Activated CD8-positive, alpha-beta memory T cell treated with anti-CD3 and anti-CD28 coated beads, Interleukin-2, amount 10 ng/mL, durations not matched to agents 7 days and 5 days (primary cell): ENCODE data around the gene THRSP. TPM values are rescaled to one million over a fixed set of nuclear protein-coding genes. Genes with fewer than 3 reads are reported as not detected.
A peak's percentile ranks its signal among the peaks of the same experiment; 100 is the strongest.
"Not testable (repeated sequence)": the region's sequence is repeated elsewhere in the genome, so short reads cannot be mapped to it uniquely, and the experiment has no call there.

Experiments
- ATAC-seq: fragments of 150-1000 bp; cut with Tn5 transposase; one replicate; pipeline ENCODE4 v1.10.0; 2021; ENCODE audit warnings: moderate library complexity
- CTCF ChIA-PET: fragments of 350-600 bp; sonication (Branson Sonifier 250); formaldehyde crosslinking; loops from one replicate; lab custom pipeline; 2021; ENCODE audit warnings: antibody characterized with exemption; lab: Charles Lee
- DNase-seq: peaks from one replicate; pipeline ENCODE4 v3.0.0-alpha.2; 2020
- H3K27ac Mint-ChIP-seq: one replicate; pipeline ENCODE4 v1.8.0; 2021; ENCODE audit warnings: mild to moderate bottlenecking, mixed read lengths
- H3K27me3 Mint-ChIP-seq: one replicate; pipeline ENCODE4 v1.8.0; 2021; ENCODE audit warnings: mixed read lengths
- H3K36me3 Mint-ChIP-seq: one replicate; pipeline ENCODE4 v1.8.0; 2021; ENCODE audit warnings: mild to moderate bottlenecking, mixed read lengths
- H3K4me1 Mint-ChIP-seq: one replicate; pipeline ENCODE4 v1.8.0; 2021; ENCODE audit warnings: mixed read lengths
- H3K4me3 Mint-ChIP-seq: one replicate; pipeline ENCODE4 v1.8.0; 2021; ENCODE audit warnings: mild to moderate bottlenecking, moderate library complexity, mixed read lengths
- H3K9me3 Mint-ChIP-seq: one replicate; pipeline ENCODE4 v1.8.0; 2022; ENCODE audit warnings: low read depth, mixed read lengths
- total RNA-seq, 2 experiments: library from RNA; stranded (reverse); gene quantifications; one replicate each; pipeline ENCODE4 v1.2.3, GENCODE V29; 2021

Gene THRSP
- total RNA-seq, 2 experiments from 2014 or later, result not detected

DNA sequence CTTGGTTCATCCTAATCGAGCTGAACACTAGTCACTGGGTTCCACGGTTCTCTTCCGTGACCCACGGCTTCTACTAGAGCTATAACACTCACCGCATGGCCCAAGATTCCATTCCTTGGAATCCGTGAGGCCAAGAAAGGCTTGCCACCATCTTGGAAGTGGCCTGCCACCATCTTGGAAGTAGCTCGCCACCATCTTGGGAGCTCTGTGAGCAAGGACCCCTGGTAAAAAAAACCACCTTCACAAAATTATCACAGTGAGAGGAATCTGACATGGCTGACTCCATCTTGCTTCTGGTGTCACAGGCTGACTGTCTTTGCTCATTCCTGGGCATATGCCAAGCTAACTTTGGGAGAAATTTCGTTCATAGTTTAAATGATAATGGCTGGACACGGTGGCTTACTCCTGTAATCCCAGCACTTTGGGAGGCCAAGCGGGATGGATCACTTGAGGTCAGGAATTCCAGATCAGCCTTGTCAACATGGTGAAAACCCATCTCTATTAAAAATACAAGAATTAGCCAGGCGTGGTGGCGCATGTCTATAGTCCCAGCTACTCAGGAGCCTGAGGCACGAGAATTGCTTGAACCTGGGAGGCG, 21.7 kb upstream of the THRSP start:
- Mint-ChIP-seq H3K27ac (no peak overlapping the region), H3K4me1 (peaks cover 22% of the 10 kb centered on the region), H3K4me3 (no peak overlapping the region), H3K36me3 (no peaks in the 10 kb centered on the region), H3K9me3 (no peaks in the 10 kb centered on the region), H3K27me3 (no peaks in the 10 kb centered on the region)
- ATAC-seq (no peak), DNase-seq (no peak)
- CTCF ChIA-PET, result no interaction called here

GRCh38 chr11:78044706-78045105, 19.0 kb upstream of the THRSP start:
- H3K4me3 Mint-ChIP-seq, result no peak overlapping the region
- DNase-seq, result no peak
- no peak overlapping the region for H3K27ac Mint-ChIP-seq
- H3K36me3 Mint-ChIP-seq, result no peaks in the 10 kb centered on the region
- CTCF ChIA-PET, result interaction anchor here (0.6 to 2.2 kb wide), 5 partner anchors 10 to 425 kb away, joined by 3 to 14 read pairs (median 5); no protein-coding TSS in a partner anchor
- H3K9me3 Mint-ChIP-seq, result no peaks in the 10 kb centered on the region
- no peaks in the 10 kb centered on the region for H3K27me3 Mint-ChIP-seq
- no peak for ATAC-seq
- H3K4me1 Mint-ChIP-seq, result peaks cover 19% of the 10 kb centered on the region

DNA sequence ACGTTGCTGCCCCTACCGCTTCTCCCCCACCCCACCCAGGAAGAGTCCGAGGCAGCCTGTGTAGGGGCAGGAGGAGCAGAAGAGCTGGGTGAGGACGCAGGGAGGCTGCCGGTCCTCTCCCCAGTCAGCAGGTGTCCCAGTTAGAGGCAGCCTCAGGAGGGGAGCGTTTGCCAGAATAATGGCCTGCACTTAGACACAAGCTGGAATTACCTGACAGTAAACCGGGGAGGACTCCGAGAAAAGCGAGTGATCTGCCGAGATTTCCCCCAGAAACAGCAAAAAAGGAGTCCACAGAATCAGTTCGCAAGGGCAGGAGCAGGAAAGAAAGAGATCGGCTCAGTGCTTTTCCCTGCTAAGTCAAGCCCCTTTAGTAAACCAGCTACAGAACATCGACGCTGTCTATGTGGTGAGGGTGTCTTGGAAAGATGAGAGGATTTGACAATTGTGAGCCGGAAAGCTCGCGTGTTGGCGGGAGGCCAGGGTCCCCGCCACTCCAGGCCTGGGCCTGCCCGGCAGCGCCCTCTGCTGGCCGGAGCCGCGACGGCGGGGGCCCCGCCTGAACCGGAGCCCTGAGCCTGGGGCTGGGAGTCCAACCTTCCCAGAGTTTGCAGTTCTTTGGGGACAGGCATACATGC, 17.7 kb upstream of the THRSP start:
- peak; percentile 98 for ATAC-seq
- peaks cover 19% of the 10 kb centered on the region for H3K4me1 Mint-ChIP-seq
- no peaks in the 10 kb centered on the region for H3K9me3 Mint-ChIP-seq

GRCh38 chr11:78046486-78046854, 17.2 kb upstream of the THRSP start:
- DNase-seq (no peak), ATAC-seq (no peak)
- Mint-ChIP-seq H3K27ac (no peak overlapping the region), H3K4me1 (peaks cover 23% of the 10 kb centered on the region), H3K9me3 (no peaks in the 10 kb centered on the region), H3K36me3 (no peaks in the 10 kb centered on the region), H3K4me3 (peak overlapping the region; percentile 29), H3K27me3 (no peaks in the 10 kb centered on the region)
- CTCF ChIA-PET, result interaction anchor here (0.7 to 2.2 kb wide), 21 partner anchors 8 to 427 kb away, joined by 3 to 14 read pairs (median 4); partner anchors contain the start of genes INTS4 and THRSP

More for the DNA sequence above, 17.7 kb upstream of the THRSP start:
- Mint-ChIP-seq H3K36me3 (no peaks in the 10 kb centered on the region), H3K27ac (no peak overlapping the region), H3K4me3 (peak overlapping the region; percentile 29), H3K27me3 (no peaks in the 10 kb centered on the region)
- peak; percentile 74 for DNase-seq
- CTCF ChIA-PET, result interaction anchor here (0.6 to 2.2 kb wide), 29 partner anchors 9 to 427 kb away, joined by 3 to 14 read pairs (median 4); partner anchors contain the start of genes INTS4, NDUFC2 and THRSP

- CTCF ChIA-PET, result interaction anchor here (1.2 kb wide), 1 partner anchor 13 kb away, joined by 3 read pairs; no protein-coding TSS in a partner anchor
- Mint-ChIP-seq H3K4me3 (no peak overlapping the region), H3K4me1 (peaks cover 23% of the 10 kb centered on the region), H3K36me3 (no peaks in the 10 kb centered on the region), H3K9me3 (no peaks in the 10 kb centered on the region), H3K27me3 (no peaks in the 10 kb centered on the region), H3K27ac (no peak overlapping the region)
- DNase-seq, result no peak
- no peak for ATAC-seq
Observed at GRCh38 chr11:78048561-78048960, 15.1 kb upstream of the THRSP start.

DNA sequence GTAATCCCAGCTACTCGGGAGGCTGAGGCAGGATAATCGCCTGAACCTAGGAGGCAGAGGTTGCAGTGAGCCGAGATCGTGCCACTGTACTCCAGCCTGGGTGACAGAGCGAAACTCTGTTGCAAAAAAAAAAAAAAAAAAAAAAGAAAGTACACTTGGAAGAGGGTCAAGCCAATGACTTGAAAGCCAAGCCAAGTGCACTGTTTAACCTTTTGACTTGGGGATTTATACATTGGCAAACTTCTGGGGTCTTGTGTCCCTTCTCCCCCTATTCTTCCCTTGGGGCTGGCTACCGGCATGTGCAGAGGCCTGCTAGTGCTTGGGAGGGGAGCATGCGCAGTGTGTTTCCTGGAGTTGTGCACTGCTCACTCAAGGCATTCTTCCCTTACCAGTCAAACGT, 14.3 kb upstream of the THRSP start:
- H3K9me3 Mint-ChIP-seq, result no peaks in the 10 kb centered on the region
- DNase-seq (no peak), ATAC-seq (no peak)
- CTCF ChIA-PET, result no interaction called here
- peaks cover 23% of the 10 kb centered on the region for H3K4me1 Mint-ChIP-seq
- no peaks in the 10 kb centered on the region for H3K27me3 Mint-ChIP-seq
- H3K36me3 Mint-ChIP-seq, result no peaks in the 10 kb centered on the region
- H3K27ac Mint-ChIP-seq, result no peak overlapping the region
- H3K4me3 Mint-ChIP-seq, result no peak overlapping the region

- Mint-ChIP-seq H3K27ac (no peak overlapping the region), H3K27me3 (no peaks in the 10 kb centered on the region), H3K9me3 (no peaks in the 10 kb centered on the region), H3K4me3 (no peak overlapping the region), H3K4me1 (peaks cover 15% of the 10 kb centered on the region), H3K36me3 (no peaks in the 10 kb centered on the region)
- DNase-seq, result no peak
- CTCF ChIA-PET, result interaction anchor here (1.0 kb wide), 1 partner anchor 513 kb away, joined by 3 read pairs; no protein-coding TSS in a partner anchor
- no peak for ATAC-seq
Observed at GRCh38 chr11:78050964-78051831, 12.5 kb upstream of the THRSP start.

- Mint-ChIP-seq H3K4me1 (peaks cover 12% of the 10 kb centered on the region), H3K27me3 (no peaks in the 10 kb centered on the region), H3K36me3 (no peaks in the 10 kb centered on the region), H3K27ac (no peak overlapping the region), H3K9me3 (no peaks in the 10 kb centered on the region), H3K4me3 (no peak overlapping the region)
- CTCF ChIA-PET, result interaction anchor here (2.5 kb wide), 1 partner anchor 9 kb away, joined by 14 read pairs; no protein-coding TSS in a partner anchor
- no peak for DNase-seq
- ATAC-seq, result no peak
Observed at GRCh38 chr11:78054971-78055370, 8.7 kb upstream of the THRSP start.

GRCh38 chr11:78056093-78056492, 7.6 kb upstream of the THRSP start:
- DNase-seq, result no peak
- Mint-ChIP-seq H3K9me3 (no peaks in the 10 kb centered on the region), H3K4me3 (no peak overlapping the region), H3K36me3 (no peaks in the 10 kb centered on the region), H3K4me1 (peaks cover 3% of the 10 kb centered on the region), H3K27ac (no peak overlapping the region), H3K27me3 (no peaks in the 10 kb centered on the region)
- CTCF ChIA-PET, result no interaction called here
- ATAC-seq, result no peak

DNA sequence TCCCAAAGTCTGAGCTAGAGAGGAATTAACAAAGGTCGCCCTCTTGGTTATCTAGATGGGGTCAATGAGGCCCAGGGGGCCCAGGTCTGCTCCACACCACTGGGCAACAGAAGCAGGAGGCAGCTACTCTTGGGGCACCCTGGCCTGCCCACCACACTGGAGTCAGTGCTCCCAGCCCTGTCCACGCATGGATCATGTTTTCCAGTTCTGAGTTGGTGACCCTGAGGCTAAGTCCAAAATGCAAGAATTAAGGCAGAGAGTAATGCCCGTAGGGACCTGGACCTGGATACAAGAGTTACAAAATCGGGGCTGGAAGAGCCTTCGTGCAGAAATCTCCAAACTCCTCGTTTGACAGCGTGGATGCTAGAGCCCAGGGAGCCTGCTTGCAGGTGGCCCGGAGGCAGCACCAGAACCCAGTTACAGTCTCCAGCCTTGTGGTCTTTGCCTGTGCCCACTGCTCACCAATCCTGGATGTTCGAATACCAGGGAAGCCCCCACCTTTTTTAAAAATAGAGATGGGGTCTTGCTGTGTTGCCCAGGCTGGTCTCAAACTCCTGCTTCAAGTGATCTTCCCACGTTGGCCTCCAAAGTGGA, 6.1 kb upstream of the THRSP start:
- CTCF ChIA-PET, result no interaction called here
- H3K9me3 Mint-ChIP-seq, result no peaks in the 10 kb centered on the region
- ATAC-seq, result no peak

DNA sequence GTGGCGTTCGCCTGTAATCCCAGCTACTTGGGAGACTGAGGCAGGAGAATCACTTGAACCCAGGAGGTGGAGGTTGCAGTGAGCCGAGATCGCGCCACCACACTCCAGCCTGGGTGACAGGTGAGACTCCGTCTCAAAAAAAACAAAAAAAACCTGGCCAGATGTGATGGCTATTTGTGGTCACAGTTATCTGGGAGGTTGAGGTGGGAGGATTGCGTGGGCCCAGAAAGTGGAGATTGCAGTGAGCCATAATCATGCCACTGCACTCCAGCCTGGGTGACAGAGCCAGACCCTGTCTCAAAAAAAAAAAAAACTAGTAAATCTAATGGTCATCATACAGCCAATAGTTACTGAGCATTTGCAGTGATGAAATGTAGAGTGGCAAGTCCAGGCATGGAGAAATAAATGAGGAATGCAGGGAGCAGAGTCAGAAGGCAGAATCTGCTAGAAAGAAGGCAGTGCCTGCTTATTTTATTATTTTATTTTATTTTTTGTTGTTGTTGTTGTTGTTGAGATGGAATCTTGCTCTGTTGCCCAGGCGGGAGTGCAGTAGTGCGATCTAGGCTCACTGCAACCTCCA, 3.8 kb upstream of the THRSP start:
- H3K27ac Mint-ChIP-seq, H3K4me1 Mint-ChIP-seq, H3K4me3 Mint-ChIP-seq, H3K36me3 Mint-ChIP-seq, H3K27me3 Mint-ChIP-seq, H3K9me3 Mint-ChIP-seq, CTCF ChIA-PET, ATAC-seq, DNase-seq: not testable (repeated sequence)

More for the DNA sequence above, 6.1 kb upstream of the THRSP start:
- no peak for DNase-seq
- no peaks in the 10 kb centered on the region for H3K27me3 Mint-ChIP-seq
- no peak overlapping the region for H3K27ac Mint-ChIP-seq
- H3K36me3 Mint-ChIP-seq, result no peaks in the 10 kb centered on the region
- H3K4me1 Mint-ChIP-seq, result no peaks in the 10 kb centered on the region
- H3K4me3 Mint-ChIP-seq, result no peak overlapping the region

DNA sequence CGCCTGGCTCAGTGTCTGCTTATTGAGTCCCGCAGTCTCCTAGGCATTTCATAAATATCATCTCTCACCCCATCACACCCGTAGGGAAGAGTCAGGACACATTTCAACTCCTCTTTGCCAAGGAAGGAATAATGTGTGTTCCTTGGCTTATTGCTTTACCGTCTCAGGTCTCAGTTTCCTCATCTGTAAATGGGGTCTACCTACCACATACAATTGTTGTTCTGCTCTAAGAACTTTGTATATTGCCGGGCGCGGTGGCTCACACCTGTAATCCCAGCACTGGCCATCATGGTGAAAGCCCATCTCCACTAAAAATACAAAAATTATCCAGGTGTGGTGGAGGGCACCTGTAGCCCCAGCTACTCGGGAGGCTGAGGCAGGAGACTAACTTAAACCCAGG, 3.1 kb upstream of the THRSP start:
- Mint-ChIP-seq H3K4me3 (no peak overlapping the region), H3K9me3 (no peaks in the 10 kb centered on the region), H3K36me3 (no peaks in the 10 kb centered on the region), H3K27ac (no peak overlapping the region), H3K4me1 (no peaks in the 10 kb centered on the region), H3K27me3 (no peaks in the 10 kb centered on the region)
- CTCF ChIA-PET, result interaction anchor here (0.8 to 1.1 kb wide), 2 partner anchors 11 to 15 kb away, joined by 3 to 4 read pairs; no protein-coding TSS in a partner anchor
- DNase-seq (no peak), ATAC-seq (no peak)
